Fibroblast of skin of left biceps (primary cell): ENCODE measurements around the gene PRKAG2.
"Not testable (repeated sequence)": the region's sequence is repeated elsewhere in the genome, so short reads cannot be mapped to it uniquely, and the experiment has no call there.

Experiments used
- DNase-seq, 2 experiments: peaks; one replicate each; pipeline ENCODE4 v3.0.0-alpha.2; 2013; ENCODE audit warnings: low read depth in 2 of 2

Gene PRKAG2

DNA sequence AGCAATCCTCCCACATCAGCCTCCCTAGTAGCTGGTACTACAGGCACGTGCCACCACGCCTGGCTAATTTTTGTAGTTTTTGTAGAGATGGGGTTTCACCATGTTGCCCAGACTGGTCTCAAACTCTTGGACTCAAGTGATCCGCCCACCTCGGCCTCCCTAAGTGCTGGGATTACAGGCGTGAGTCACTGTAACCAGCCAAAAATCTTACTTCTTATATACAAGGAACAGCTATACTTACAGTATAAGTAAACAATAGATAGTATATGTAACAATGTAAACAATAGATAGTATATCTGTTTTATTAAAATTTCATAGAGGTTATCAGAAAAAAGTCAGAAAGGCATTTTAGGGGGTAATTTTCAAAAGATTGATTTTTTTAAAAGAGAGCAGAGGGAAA is 128.9 kb downstream of the PRKAG2 start:
- DNase-seq, result not testable (repeated sequence)

- DNase-seq, result no peak
Observed at GRCh38 chr7:151745706-151746105, 131.2 kb downstream of the PRKAG2 start.

- DNase-seq, result no peak
Observed at GRCh38 chr7:151744656-151745638, 132.0 kb downstream of the PRKAG2 start.

DNA sequence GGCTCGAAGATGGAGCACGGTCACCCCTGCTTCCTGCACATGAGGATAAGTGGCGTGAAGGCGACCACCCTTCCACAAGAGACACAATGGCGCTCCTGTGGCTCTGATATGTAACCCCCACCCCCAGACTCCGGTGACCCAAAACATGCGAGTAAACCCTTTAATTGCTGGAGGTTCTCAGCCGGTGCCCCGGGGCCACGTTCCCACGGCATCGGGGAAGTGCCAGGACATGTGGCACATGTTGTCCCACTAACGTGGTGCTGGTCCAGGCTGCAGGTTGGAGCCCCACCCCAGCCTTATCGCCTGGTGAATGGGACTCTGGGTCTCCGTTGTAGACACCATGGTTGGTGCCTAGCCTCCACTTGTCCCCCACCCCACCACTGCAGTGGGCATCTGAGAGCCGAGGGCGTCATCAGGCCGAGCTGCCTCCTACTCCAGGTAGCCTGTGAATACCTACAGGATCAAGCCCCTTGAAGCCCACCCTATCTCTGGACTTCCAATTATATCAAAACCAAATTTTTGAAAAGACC is 132.8 kb downstream of the PRKAG2 start:
- DNase-seq, result no peak

GRCh38 chr7:151743481-151743983 is 133.4 kb downstream of the PRKAG2 start:
- DNase-seq, result no peak

GRCh38 chr7:151742713-151743480 is 134.0 kb downstream of the PRKAG2 start:
- DNase-seq, result no peak

GRCh38 chr7:151741585-151741984 is 135.3 kb downstream of the PRKAG2 start:
- DNase-seq, result no peak

DNA sequence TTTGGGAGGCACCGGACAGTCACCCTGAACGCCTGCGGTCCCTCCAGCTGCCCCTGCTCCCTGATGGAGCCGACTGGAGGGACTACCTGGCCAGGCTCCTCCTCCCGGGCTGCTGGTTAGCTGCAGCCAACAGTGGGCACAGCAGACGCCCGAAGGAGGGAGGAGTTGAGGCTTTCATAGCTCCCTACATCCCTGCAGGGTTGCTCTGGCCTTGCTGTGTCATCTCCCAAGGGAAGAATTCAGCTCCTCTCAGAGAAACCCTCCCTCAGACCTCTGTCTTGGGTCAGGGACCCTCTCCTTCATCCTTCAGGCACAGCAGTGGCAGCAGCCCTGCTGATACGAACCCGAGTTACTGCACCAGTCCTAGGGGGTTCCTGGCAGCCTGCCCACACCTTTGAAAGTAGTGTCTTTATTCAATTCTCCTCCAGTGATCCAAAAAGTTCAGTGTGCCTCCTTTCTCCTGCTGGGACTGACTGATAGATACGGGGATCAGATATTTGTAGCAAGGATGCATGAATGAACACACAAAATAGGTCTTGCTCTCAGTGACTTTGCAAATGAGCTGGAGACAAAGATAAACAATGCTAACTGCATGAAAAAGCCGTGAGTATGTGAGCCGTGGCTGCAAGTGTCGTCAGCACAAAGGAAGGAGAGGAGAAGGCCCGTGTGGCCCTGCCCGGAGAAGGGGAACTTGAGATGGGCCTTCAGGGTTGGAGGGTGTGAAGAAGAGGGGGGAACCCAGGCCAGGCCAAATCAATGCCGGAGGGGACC is 136.6 kb downstream of the PRKAG2 start:
- DNase-seq, result no peak

DNA sequence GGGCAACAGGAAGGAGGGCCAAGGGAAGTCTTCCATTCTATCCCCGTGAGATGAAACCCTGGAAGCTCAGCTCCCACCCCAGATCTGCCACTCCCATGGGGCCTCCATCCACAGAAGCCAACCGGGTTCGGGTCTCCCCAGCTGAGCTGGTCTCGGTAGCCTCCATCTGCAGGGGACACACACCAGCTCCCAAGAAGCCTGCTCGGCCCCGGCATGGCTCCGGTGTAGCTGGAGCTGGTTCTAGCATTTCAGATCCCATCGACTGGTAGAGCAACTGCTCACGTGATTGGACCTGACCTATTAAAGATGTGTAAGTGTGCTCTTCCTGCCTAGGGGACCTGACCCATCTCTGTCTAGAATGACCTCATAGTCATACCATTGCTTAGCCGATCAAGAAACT is 138.0 kb downstream of the PRKAG2 start:
- DNase-seq, result no peak

- DNase-seq, result peak; percentile 79 to 80
Observed at GRCh38 chr7:151736403-151736909, 140.5 kb downstream of the PRKAG2 start.

- no peak for DNase-seq
Observed at GRCh38 chr7:151735851-151736402, 141.0 kb downstream of the PRKAG2 start.

DNA sequence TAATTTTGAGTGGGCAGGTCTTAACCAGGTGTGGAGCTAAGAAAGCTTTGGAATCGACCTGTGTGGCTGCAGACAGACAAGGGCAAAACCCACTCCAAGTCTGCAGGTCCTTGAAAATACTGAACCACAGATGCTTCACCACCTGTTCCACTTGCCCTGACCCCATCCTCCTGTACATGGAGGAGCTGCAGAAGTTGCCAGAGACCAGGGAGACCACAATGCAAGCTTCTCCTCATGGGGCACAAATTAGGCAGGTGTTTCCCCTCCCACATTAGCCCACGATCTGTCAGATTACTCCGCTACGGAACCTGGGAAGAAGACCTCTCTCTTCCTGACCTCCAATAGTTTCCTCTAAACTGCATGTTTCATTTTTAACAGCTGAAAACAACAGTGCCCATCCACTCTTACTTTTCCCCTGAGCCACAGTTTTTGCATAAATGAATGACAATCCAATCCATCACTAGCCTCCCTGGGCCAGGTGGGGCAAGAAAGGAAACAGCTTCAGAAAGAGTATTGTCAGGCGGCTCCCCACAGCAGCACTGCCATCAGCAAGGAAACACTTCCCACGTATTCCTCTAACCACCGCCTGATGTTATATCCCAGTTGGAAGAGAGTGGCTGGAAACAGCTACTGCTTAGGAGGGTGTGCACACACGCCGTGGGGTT is 141.6 kb downstream of the PRKAG2 start:
- no peak for DNase-seq

- DNase-seq, result no peak
Observed at GRCh38 chr7:151732834-151733592, 143.9 kb downstream of the PRKAG2 start.

- no peak for DNase-seq
Observed at GRCh38 chr7:151732292-151732691, 144.6 kb downstream of the PRKAG2 start.

DNA sequence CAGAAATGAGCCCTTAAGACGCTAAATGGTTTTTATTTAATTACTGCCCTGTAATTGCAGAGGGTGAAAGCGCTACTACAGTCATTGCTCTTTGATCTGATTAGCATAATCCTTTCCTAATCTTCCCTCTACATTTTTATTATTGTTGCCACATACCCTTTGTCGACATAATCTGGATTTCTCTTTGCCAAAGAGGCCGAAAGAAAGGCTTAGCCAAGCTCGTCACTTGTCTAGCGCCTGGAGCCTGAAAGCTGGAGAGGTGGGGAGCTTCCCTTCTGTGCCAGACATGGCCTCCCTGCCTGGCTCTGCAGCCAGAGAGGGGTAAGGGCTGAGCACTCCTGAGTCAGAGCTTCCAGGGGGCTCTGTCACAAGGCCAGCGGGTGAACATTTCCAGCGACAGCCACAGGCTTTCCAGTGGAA is 145.9 kb downstream of the PRKAG2 start:
- DNase-seq, result no peak

DNA sequence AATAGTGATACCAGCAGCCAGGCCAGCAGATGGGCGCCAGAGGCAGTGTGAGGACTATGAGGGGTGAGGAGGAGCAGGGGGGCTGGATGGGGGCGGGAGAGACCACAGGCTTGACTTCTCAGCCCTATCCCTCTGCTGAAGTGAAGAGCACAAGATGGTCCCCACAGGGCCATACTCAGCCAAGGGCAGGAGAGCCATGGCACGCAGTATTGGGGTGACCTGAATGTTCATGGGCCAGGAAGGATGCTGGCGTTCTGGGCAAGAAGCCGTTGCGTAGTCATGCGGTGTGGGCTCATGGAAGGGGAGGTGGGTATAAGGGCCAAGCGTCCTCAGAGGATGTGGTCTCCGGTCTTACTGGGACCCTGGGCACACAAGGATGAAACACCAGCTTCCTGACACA is 146.3 kb downstream of the PRKAG2 start:
- DNase-seq, result no peak

DNA sequence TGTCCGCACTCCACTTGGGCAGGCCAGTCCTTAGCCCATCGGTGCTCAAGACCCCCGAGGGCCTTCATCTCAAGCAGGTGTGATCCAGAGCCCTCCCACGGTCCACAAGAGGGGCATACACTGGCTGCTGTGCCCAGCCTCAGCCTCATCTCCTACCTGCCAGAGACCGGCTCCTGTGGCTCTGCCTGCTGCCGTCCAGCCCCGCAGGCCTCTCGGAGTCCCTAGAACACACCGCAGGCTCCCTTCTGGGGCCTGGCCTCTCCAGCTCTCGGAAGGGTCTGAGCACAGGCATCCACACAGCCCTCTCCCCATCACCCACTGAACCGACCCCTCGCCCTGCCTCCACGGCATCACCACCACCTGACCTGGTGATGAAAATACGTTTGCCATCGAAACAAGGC is 147.4 kb downstream of the PRKAG2 start:
- no peak for DNase-seq

DNA sequence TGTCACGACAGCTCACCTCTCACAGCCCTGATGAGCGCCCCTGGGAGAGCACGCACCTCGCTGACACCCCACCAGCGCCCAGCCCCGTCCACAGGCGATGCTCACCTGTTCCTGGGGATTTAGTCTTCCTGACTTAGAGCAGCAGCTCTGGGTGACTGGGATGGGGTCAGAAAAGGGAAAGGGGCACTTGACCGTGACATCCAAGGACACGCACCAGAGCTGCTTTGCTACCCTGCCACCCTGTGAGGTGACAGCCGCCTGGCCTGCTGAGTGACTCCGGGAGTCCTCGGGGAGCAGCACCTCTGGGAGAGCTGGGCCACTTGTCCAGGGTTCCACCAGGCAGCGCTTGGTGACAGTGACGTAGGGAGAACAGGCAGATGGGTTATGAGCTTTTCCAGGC is 148.2 kb downstream of the PRKAG2 start:
- DNase-seq, result no peak

GRCh38 chr7:151728286-151728660 is 148.6 kb downstream of the PRKAG2 start:
- DNase-seq, result no peak
